CD4-positive, alpha-beta T cell treated with Interleukin-17A for 4 hours (primary cell): ENCODE measurements around the gene KCNT1.

Source experiments
- DNase-seq: peaks from one replicate; pipeline ENCODE4 v3.0.0-alpha.2; 2020; ENCODE audit warnings: mixed read lengths

Gene KCNT1

DNA sequence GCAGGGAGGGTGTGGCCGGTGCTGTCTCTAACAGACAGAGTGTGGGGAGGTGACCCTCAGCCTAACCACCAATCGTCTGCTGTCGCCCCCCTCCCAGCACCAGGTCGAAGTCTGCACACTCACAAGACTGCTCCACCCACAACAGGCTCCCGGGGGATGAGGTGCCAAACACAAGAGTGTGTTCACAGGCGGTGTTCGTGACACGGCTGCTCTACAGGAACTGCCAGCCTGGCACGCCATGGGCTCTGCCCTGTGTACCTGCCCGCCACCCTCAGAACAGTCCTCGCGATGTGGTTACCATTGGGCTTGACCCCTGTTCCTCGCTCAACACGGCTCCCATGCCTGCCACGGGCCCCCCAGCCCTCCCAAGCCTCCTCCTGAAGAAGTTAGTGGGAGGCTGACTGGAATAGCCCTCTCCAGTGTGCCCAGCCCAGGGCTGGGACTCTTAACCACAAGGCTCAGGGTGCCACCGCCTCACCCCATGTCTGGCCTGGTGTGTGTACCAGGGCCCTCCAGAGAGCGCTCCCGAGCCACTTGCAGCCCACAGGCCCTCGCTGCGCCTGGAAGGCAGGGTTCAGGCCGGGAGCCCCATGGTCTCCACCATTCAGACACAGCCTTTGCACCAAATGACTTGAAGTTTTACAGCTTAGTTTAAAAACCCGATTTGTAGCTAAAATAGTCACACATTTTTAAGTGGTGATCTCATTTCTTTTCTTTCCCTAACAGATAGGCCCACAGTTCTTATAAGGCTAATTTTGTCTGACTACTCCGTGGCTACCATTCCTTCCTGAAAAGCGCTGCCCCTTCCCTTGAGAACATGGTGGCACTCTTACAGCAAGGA lies 102.8 kb downstream of the KCNT1 start:
- no peak for DNase-seq

DNA sequence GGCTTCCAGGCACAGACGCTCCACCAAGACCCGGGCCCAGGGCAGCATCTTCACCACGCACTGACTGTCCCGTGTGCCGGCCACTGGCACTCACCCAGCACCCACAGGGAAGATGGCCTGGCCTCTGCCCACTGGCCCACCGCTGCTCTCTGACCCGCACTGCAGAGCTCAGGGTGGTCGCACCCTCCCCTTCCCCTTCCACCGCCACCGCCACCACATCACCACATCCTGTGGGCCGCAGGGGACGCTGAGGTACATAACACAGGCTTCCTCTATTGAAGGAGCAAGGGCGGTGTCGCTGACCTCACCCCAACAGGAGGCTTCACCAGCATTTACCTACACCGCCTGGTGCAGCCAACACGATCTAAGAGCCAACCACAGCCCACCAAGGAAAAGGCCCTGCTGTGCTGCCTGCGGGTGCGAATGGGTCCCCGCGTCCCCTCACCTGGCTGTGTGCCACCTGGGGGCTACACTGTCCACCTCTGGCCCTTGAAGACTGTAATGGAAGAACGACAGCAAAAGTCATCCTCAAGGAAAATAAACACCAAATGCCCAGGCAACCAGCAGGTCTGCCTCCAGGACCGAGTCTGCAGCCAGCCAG lies 103.5 kb downstream of the KCNT1 start:
- DNase-seq, result no peak

DNA sequence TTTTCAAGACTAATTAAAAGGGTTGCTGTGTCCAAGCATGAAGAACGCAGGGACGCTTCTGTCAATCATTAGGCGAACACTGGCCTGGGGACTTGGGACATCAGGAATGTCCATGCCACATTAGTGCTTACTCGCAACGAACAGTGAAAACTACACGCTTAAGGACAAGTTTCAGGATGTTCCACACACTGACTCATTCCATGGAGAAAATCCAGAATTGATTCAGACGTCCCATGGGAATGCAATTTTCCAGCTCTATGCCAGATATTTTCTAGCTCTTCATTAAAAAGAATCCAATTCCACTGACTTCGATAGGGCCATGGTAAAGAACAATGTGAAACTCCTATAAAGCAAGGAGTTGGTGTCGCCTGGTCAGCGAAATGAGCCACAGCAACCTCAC lies 107.2 kb downstream of the KCNT1 start:
- no peak for DNase-seq

DNA sequence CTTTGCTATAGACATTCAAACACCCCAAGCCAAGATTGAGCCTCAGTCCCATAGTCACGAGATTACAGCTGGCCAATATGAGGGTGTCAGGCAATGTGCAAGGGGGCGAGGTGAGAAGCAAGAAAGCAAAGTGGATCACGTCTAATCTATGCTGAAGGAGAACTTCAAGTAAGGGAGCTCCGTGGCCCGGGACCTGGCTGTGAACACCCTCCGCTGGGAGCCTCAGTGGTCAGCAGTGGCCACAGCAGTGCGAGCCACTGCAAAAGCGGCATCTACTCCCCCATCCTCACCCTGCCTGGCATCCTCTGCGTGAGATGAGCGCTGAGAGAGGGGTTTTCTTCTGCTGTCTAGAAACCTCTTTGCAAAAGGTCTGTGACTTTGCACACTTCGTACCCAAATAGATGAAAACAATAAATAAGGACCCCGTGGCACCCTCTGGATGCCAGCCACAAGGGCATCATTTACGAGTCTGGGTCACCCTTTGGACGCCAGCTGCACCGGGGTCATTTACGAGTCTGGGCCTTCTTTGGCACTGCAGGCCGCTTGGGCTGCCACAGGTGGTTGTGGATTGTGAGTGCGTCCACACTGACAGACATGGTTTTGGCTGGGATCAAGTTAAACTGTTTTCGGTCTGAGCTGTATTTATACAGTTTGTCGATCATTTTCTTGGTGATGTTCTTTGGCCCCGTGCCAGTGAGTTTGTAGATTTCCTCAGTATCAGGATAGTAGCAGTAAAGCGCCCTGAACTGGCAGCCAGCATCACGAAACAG lies 109.0 kb downstream of the KCNT1 start:
- no peak for DNase-seq

DNA sequence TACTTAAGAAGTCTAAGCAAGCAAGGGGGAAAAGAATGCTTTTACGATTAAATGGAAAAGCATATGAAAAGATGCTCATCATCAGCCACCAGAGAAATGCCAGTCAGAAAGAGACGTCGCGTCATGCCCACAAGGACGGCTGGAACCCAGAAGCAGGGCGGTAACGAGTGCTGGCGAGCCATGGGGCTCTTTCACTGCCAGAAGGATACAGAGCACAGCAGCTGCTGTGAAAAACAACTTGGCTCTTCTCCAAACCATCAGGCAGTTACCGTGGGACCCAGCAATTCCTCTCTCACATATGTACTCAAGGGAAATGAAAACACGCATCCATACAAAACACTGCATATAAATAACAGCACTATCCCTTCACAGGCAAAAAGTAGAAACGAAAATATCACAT lies 109.8 kb downstream of the KCNT1 start:
- DNase-seq, result no peak

DNA sequence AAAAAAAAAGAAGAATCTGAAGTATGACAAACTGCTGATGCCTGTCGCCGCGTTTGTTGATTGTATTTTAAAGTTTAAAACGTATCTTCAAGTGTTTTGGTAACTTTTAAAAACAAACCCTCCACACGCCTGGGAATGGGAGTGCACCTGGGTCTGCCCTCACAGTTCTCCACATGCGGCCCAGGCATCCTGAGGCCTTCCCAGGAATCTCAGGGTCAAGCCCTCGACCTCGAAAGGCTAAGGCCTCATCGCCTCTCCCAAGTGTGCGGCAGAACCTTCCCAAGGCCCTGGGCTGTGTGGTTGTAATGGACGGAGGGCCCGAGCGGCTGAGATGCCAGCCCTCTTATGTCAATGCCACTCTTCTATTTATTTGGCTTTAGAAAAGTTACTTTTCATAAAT lies 111.0 kb downstream of the KCNT1 start:
- DNase-seq, result no peak

DNA sequence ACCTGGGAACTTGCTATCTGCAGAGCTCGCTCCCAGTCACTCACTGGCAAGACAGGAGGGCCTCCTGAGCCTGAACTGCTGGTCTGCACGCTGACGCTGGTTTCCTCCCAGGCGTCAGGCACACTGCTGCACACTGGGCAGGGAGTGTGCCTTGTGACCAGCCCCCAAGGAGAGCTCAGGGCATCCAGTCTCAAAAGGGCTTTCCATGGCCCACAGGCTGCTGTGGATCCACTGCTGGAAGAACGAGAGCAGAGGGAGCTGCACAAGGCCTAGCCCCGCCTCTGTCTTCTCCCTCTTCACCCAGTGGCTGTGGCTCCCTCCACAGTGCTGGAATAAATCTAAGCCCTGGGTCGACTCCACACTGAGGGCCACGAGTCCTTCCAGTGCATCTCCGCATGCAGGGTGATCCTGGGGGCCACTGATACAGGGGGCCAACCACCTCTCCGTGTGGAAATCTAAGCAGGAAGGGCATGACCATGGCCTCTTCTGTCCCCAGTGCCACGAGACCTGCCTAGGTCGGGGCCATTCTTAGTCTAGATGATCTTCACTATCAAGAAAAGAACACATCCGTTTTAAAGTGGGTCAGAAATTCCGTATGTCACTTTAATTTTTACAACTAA lies 111.8 kb downstream of the KCNT1 start:
- DNase-seq, result no peak

DNA sequence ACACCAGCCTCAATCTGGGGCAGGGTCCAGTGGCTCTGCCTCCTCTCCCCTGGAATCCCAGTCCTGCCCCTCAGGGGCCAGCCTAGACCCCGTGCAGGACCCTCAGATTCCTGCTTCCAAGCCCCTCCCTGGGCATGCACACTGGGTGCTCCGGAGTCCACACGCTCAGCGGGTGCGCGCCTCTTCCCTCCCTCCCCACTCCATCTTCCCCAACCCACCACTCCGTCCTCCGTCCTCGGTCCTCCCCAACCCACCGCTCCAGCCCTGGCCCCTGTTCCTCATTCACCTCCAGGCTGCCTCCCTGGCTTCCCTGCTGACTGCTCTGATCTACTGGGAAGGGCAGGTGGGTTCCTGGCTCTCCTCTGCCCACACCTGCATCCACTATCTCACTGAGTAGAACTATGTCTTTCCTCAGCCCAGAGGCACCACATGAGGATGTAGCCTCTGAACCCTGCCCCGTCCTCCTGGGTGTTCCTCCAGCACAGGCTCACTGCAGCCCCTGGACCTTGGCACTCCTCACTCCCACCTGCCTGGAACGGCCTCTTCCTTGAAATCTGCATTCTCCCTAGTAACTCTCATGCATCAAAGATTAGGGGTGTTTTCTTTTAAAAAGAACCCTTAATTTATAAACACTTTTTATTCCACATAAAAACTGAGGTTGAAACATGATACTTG lies 112.6 kb downstream of the KCNT1 start:
- no peak for DNase-seq

DNA sequence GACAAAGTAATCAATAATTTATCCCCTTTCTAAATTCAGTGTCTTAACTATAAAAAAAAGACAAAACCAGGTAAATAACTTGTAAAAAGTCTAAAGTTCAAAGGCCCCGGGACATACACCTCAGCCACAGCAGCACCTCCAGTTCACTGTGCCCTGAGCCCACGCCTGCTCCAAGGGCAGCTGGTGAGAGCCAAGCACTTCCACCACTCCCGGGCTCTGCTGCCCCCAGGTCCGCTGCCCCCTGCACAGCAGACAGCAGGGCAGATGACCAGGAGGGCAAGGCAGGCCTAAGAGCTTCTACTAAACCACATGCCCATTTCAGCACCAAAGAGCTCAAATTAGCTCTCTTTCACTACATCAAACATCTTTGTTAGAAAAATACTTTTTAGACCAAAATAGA lies 113.4 kb downstream of the KCNT1 start:
- DNase-seq, result no peak

DNA sequence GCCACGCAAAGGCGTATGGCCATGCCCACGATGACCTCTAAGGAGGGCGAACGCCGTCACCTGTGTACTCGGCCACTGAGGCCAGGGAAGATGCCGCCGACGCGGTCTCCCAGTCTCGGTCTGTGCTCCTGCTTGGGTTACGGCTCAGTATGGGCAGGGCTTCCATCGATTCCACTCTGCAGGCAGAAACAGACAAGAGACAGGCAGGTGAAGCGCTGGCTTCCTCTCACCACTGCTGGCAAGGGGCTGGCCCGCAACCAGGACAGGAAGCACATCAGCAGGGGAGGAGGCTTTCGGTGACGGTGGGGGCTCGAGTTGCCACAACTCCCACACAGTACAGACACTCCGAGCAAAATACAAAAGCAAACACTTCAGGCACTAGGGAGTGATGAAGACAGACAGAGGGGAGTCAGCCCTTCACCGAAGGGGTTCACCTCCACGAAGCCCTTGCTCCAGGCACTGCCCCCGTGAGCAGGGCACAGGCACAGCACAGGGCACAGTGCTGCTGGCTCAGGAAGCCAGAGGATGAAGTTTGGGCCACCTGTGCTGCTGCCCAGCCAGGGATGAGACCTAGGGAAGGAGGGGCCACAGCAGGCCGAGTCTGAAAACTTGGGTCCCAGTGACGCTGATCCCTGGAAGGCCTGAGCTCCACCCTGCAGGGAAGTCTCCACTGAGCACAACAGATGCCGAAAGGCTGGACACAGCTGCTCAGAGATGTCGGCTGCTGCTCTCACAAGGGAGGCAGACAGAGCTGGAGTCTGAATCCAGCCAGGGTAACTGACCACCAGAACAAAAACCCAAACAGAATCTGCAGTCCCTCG lies 114.1 kb downstream of the KCNT1 start:
- no peak for DNase-seq

DNA sequence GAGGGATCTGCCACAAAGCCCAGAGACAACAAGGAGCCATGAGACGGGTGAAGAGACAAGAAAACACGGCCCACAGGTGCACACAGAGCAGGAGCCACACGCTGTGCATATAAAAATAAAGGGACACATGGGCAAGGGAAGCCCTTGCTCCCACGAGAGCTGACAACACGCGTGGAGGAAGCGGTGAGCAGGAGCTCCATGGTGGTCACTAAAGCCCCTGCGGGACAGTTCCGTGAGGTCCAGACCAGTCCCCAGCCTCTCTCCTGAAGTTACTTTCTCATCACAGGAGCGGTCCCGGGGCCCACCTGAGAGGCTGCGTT lies 114.6 kb downstream of the KCNT1 start:
- no peak for DNase-seq

DNA sequence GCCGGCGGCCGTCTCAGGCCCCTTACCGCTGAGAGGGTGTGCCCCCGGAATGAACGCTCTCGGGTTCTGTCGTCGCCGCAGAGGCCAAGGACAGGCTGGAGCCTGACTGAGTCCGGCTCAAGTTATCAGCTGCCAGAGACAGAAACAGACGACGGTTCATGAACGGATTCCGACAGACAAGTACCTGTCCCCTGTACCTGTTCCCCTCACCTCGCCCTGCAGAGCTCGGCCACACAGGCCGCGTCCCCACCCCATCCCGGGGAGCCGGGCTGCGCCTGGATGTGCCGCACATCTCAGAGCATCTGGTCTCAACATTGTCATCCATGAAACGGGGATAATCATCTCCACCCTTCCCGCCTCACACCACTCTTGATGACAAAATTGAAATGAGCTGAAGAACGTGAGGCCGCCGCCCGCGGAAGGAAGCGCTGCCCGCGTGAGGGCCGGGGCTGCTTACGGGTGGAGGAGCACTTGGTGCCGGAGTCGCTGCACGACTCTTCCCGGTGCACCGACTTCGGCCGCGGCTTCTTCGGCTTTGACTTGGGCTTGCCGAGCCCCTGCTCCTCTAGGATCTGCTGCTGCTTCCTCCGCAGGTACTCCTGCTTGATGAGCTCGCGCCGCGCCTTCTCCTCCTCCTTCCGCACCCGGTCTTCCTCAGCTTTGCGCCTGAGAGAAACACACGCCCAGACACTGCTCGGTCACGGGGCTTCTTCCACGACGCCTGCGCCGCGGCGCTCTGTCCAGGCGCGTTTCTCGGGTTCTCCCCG lies 116.1 kb downstream of the KCNT1 start:
- no peak for DNase-seq

DNA sequence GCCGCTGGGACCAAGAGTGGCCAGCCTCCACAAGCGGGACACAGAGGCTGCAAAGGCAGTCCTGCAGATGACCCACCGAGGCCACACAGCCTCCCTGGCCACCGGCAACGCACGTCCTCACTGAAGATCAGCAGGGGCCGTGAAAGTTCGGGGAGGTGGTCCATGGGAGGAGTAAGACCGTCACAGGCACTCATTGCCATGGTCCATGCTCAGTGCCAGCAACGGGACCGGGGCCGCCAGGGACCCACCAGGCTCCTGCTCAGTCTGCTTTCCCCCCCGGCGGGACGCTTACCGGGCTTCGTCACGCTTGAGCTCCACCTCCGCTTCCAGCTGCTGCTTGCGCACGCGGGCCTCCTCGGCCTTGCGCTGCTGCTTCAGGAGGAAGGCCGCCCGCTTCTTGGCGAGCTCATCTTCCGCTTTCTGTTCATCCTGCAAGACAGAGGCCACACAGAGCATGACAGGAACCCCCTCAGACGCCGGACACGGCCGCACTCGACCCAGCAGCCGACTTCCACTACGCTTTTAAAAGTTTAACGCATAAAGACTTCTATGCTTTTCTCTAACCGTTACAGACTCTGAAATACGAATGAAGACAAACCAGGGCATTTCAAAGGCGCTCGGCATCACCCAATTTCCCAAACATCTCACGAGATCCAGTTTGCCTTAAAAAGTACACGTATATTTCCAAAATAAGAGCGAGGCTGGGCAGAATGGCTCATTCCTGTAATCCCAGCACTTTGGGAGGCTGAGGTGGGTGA lies 116.9 kb downstream of the KCNT1 start:
- no peak for DNase-seq

DNA sequence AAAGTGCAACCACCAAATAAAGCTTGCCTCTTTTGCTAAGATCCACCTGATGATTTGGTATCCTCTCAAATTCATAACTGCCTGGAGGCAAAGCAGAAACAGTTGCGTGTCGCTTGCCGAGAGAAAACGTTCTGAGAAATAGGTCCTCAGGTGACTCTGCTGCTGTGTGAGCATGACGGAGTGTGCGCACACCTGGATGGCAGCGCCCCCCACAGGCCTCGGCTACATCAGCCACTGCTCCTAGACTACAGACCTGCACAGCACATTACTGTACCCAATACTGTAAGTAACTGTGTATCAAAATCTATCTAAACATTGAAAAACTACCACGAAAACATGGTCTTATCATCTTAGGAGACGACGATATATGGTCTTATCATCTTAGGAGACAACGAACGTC lies 117.9 kb downstream of the KCNT1 start:
- DNase-seq, result no peak

DNA sequence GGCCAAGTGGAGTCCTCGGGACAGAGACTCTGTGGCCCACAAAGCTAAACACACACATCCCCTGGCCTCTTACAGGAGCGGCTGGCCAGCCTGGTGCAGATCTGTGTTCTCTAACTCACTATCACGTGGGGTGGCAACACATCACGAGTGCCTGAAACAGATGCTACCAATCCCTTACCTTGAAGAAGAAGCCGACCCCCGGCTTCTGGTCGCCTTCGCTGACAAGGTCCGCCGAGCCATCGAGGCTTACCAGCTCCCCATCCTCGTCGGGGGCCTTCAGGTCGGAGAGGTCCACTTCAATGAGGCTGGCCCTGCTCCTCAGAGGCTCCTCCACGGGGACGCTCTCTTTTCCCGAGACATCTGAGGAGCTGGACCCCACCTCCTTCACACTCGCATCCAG lies 118.7 kb downstream of the KCNT1 start:
- DNase-seq, result no peak

DNA sequence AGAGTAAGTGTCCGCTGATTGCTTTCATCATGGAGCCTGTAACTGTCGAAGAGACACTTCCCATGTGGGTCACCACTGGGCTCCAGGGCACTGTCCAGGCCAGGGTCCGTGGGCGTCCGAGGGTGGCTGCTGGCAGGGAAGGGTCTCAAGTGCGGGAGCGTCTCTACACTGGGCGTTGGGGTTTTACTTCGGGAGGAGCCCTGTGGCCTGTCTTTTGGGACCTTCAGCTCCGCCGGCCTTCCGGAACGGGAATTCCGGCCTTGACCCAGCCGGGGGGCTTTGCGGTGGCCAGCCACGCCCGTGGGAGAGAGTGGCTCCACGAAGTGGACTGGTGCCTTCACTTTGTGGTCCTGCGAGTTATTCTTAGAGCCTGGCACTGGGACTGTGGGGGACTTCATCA lies 119.1 kb downstream of the KCNT1 start:
- DNase-seq, result no peak

DNA sequence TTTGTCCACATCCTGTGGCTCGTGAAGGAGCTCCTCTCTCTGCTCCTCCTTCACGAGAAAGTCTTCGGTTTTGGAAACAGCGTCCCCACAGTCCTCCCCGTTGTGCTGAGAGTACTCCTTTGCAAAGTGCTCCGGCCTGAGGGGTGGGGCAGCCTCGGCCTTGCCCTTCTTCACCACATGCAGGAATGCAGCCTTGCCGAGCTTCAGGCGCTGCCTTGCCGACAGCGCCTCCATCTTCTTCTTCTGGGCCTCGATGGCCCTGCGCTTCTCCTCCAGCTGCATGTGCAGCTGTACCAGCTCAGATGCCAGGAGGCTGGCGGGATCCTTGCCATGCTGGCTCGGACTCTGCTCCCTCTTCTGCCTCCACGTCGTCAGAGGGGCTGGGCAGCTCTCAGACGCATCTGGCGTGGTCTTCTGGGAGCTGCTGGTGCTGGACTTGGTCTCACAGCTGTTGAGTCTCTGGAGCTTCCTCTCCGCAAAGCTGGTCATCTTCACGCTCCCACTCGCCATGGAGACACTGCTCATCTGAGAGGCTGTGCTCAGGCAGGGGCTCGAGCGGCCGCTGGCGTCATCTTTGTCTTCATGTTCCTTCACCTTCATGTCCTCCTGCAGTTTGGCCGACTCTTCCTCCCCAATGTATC lies 119.9 kb downstream of the KCNT1 start:
- no peak for DNase-seq

DNA sequence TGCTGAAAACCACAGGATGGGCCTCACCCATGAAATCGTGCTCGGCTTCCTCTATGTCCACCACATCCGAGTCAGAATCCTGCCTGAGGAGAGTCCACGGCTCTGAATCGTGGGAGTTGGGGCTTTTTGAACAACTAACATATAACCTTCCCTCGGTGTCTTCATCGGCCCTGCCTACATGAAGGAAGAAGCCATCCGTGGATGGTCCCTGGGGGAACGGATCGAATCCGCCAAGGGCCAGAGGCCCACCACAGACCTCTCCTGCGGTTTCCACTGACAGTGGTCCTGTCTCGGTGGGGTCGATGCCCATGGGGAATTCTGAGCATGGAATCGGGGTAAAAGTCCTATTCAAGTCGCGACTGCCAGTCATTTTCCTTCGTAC lies 120.4 kb downstream of the KCNT1 start:
- no peak for DNase-seq

DNA sequence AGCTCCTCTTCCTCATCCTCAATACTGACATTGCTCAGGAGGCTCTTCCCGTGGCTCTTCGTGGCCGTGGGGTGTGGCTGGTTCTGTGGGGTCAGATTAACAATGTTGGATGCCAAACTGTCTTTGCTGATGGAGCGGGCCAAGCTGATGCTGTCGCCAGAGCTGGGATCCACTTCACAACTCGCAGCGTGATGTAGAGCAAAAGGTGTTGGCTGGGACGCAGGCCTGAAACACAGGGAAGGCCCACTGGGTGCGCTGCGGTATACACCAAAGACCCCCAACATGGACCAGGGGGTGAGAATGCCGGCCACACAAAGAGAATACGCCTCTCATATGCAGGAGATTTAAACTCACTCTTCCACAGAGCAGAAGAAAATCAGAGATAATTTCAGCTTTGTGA lies 121.1 kb downstream of the KCNT1 start:
- DNase-seq, result no peak
